GM12878 (cell line): Measurements from ENCODE around the gene ZNF646. TPM values are rescaled to one million over a fixed set of nuclear protein-coding genes. Genes with fewer than 3 reads are reported as not detected.

Experiments used
- ATAC-seq: fragments of 200-7000 bp; cut with Tn5 transposase; 3 replicates; pipeline ENCODE4 v1.9.1; 2020; ENCODE audit warnings: mild to moderate bottlenecking, moderate library complexity
- BruUV-seq: library from RNA; stranded (reverse); fragments of 400-500 nt; replicated peaks from 2 replicates; lab custom pipeline; 2021; lab: Mats Ljungman, UMichigan
- CTCF ChIA-PET: fragments of 300-600 bp; sonication (Branson Sonifier 250); formaldehyde crosslinking; extraction: SDS; loops from one replicate; lab custom pipeline; 2021; ENCODE audit warnings: inconsistent platforms; lab: Yijun Ruan, JAX
- POLR2A ChIA-PET: fragments of 350-600 bp; formaldehyde crosslinking; extraction: SDS; loops from one replicate; lab custom pipeline; 2021; ENCODE audit warnings: inconsistent platforms; lab: Charles Lee
- RAD21 ChIA-PET: fragments of 300-600 bp; sonication (Branson Sonifier 250); formaldehyde crosslinking; loops from one replicate; lab custom pipeline; 2023; ENCODE audit warnings: antibody characterized with exemption; ENCODE audit not compliant: unreplicated experiment; lab: Charles Lee
- SMC1A ChIA-PET: fragments of 300-600 bp; sonication (Branson Sonifier 250); formaldehyde crosslinking; loops from one replicate; lab custom pipeline; 2023; ENCODE audit not compliant: unreplicated experiment, uncharacterized antibody; lab: Charles Lee
- DNase-seq: peaks from one replicate; pipeline ENCODE4 v3.0.0-alpha.2; 2011; ENCODE audit warnings: low read depth, low spot score
- FAIRE-seq: peaks from 3 replicates; lab custom pipeline; 2011; peaks lifted over from hg19 to GRCh38; lab: Jason Lieb, UNC
- H2AFZ ChIP-seq: 2 replicates; pipeline ENCODE4 v1.6.0; 2011; ENCODE audit warnings: low read depth, low read length, control low read depth; ENCODE audit not compliant: control insufficient read depth
- H3K27ac ChIP-seq: 2 replicates; pipeline ENCODE4 v1.5.1; 2011; ENCODE audit warnings: control low read depth; ENCODE audit not compliant: control insufficient read depth, insufficient read depth
- H3K27me3 ChIP-seq, 2 experiments: replicated peaks in 1 of 2; 2 replicates each; pipeline versions ENCODE4 v1.6.0 to v1.6.1; 2011; ENCODE audit warnings: low read length in 1 of 2; ENCODE audit not compliant: control insufficient read depth in 2 of 2, insufficient read depth in 2 of 2
- H3K36me3 ChIP-seq, 2 experiments: 2 replicates each; pipeline ENCODE4 v1.5.1; 2011; ENCODE audit warnings: low read length in 1 of 2; ENCODE audit not compliant: control insufficient read depth in 2 of 2, insufficient read depth in 2 of 2
- H3K4me1 ChIP-seq: 2 replicates; pipeline ENCODE4 v1.6.1; 2011; ENCODE audit warnings: mild to moderate bottlenecking, low read length, moderate library complexity, mixed read lengths; ENCODE audit not compliant: control insufficient read depth, insufficient read depth
- H3K4me2 ChIP-seq: 2 replicates; pipeline ENCODE4 v1.6.0; 2011; ENCODE audit warnings: control low read depth; ENCODE audit not compliant: control insufficient read depth, insufficient read depth
- H3K4me3 ChIP-seq: fragments of 200-600 bp; sonication (generic); 2 replicates; pipeline ENCODE4 v1.5.1; 2016
- H3K79me2 ChIP-seq: 2 replicates; pipeline ENCODE4 v1.6.0; 2011; ENCODE audit warnings: low read length; ENCODE audit not compliant: control insufficient read depth, insufficient read depth
- H3K9ac ChIP-seq: 2 replicates; pipeline ENCODE4 v1.8.0; 2011; ENCODE audit warnings: low read length, control low read depth, mixed read lengths; ENCODE audit not compliant: control insufficient read depth, insufficient read depth
- H3K9me3 ChIP-seq: replicated peaks from 3 replicates; pipeline ENCODE4 v1.5.1; 2011; ENCODE audit warnings: mild to moderate bottlenecking, low read length; ENCODE audit not compliant: control insufficient read depth, insufficient read depth
- H4K20me1 ChIP-seq: 2 replicates; pipeline ENCODE4 v1.6.0; 2011; ENCODE audit not compliant: control insufficient read depth, insufficient read depth
- CBX3 ChIP-seq: fragments of 200-600 bp; sonication (generic); IDR thresholded peaks from 2 replicates; pipeline ENCODE4 v1.6.1; 2016; ENCODE audit warnings: low read depth, borderline replicate concordance
- CHD2 ChIP-seq: IDR thresholded peaks from 2 replicates; pipeline ENCODE4 v1.6.1; 2011; ENCODE audit warnings: low read depth, low read length, improper control_type of control experiment, borderline replicate concordance
- HCFC1 ChIP-seq: fragments of 150-350 bp; IDR thresholded peaks from 2 replicates; pipeline ENCODE4 v1.6.1; 2014; ENCODE audit warnings: low read length
- HDAC2 ChIP-seq: fragments of 200-600 bp; sonication (generic); IDR thresholded peaks from 2 replicates; pipeline ENCODE4 v1.6.1; 2017
- WGBS: methylation state at CpG from one replicate; pipeline ENCODE4 v1.1.6; 2016; ENCODE audit warnings: low lambda C conversion rate; ENCODE audit not compliant: insufficient replicate concordance, insufficient coverage; ENCODE audit errors: missing lambda C conversion rate; 5-methylcytosine and 5-hydroxymethylcytosine counted together
- in situ Hi-C: fragments of 300-500 bp; cut with MboI; formaldehyde crosslinking; loops from 9 replicates; pipeline ENCODE4 v1.14.3; 2018; ENCODE audit warnings: mixed read lengths
- intact Hi-C: fragments of 100-400 bp; cut with micrococcal nuclease; formaldehyde crosslinking; loops from one replicate; pipeline ENCODE4 v1.14.2; 2022; ENCODE audit not compliant: unreplicated experiment
- polyA plus RNA-seq, 11 experiments: library from polyadenylated mRNA; depleted of rRNA in 4 of 11; unstranded in 6 of 11; stranded (reverse) in 5 of 11; fragments of >200 nt; fragmentation: Nextera tagmentation in 4 of 11; fragmentation: Illumina TruSeq in 1 of 11; extraction: Ambion mirVana in 4 of 11; extraction: Trizol in 1 of 11; gene quantifications; 1 replicate in 1 of 11; 2 replicates in 10 of 11; pipeline versions ENCODE4 v1.2.1 to v1.2.3, GENCODE V29; 2011 to 2016; ENCODE audit warnings: inconsistent platforms in 2 of 11, missing spikeins in 2 of 11, low read depth in 1 of 11
- total RNA-seq, 4 experiments: library from RNA; depleted of rRNA in 3 of 4; stranded (reverse); fragments of >200 nt in 3 of 4; fragmentation: Illumina TruSeq in 1 of 4; extraction: Trizol in 1 of 4; gene quantifications; 2 replicates each; pipeline versions ENCODE4 v1.2.1 to v1.2.3, GENCODE V29; 2013 to 2021
- TF ChIP-seq, protein P1 (sequence below): IDR thresholded peaks from 2 replicates; pipeline ENCODE4 v1.6.1; 2012; ENCODE audit warnings: low read depth, low read length, improper control_type of control experiment
- TF ChIP-seq, protein P2 (sequence below): IDR thresholded peaks from 2 replicates; pipeline ENCODE4 v1.6.1; 2012; ENCODE audit warnings: improper control_type of control experiment, low read depth, low read length; ENCODE audit not compliant: insufficient replicate concordance

ZNF646 gene
- total and polyA plus RNA-seq, 10 of the 15 experiments (the other 5 are each of a cell fraction or from before 2014, with no cell fraction given): 0.10 to 21.8 (median 6.4) TPM

DNA sequence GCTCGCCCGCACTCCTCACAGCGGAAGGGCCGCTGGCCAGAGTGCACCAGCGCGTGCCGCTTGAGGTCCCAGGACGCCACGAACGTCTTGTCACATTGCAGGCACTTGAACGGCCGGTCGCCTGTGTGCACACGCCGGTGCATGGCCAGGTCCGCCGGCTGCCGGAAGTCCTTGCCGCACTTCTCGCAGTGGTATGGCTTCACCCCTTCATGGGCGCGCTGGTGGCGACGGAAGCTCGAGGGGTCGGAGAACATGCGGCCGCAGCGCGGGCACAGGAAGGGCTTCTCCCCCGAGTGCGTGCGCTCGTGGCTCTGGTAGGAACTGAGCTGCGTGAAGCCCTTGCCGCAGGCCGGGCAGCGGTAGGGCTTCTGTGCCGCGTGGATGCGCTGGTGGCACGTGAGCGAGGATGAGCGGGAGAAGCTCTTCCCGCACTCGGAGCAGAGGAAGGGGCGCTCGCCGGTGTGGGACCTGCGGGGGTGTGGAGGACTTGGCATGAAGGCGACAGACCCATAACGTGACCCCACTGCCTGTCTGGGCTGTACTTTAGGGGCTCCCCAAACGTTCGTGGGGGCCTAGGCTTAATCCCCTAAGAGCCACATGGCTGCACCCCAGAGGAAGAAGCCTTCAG, 12.3 kb upstream of the ZNF646 start:
- Histone ChIP-seq H3K27ac (no peak overlapping the region), H3K4me1 (no peaks in the 10 kb centered on the region), H4K20me1 (no peaks in the 10 kb centered on the region), H3K9ac (no peak overlapping the region), H3K79me2 (no peaks in the 10 kb centered on the region; the same call in 1 of the 2 replicates), H3K27me3 (no peaks in the 10 kb centered on the region), H3K4me2 (no peak overlapping the region), H2AFZ (no peak overlapping the region), H3K36me3 (peaks cover 11 to 23% of the 10 kb centered on the region in 2 experiments), H3K9me3 (no peaks in the 10 kb centered on the region), H3K4me3 (no peak overlapping the region)
- no peak for FAIRE-seq
- BruUV-seq: no TSS peak
- SMC1A ChIA-PET: no interaction called here
- RAD21 ChIA-PET: no interaction called here
- CTCF ChIA-PET: interaction anchor here (0.7 kb wide), 1 partner anchor 98 kb away, joined by 3 read pairs; no protein-coding TSS in a partner anchor
- in situ Hi-C loops: no loop called here
- DNase-seq: no peak
- WGBS: 95% methylated on average over 48 of the region's 54 CpGs
- no peak for TF ChIP-seq HCFC1
- TF ChIP-seq, protein P1, sequence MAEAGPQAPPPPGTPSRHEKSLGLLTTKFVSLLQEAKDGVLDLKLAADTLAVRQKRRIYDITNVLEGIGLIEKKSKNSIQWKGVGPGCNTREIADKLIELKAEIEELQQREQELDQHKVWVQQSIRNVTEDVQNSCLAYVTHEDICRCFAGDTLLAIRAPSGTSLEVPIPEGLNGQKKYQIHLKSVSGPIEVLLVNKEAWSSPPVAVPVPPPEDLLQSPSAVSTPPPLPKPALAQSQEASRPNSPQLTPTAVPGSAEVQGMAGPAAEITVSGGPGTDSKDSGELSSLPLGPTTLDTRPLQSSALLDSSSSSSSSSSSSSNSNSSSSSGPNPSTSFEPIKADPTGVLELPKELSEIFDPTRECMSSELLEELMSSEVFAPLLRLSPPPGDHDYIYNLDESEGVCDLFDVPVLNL: no peak
- no peak for TF ChIP-seq CHD2
- TF ChIP-seq, protein P2, sequence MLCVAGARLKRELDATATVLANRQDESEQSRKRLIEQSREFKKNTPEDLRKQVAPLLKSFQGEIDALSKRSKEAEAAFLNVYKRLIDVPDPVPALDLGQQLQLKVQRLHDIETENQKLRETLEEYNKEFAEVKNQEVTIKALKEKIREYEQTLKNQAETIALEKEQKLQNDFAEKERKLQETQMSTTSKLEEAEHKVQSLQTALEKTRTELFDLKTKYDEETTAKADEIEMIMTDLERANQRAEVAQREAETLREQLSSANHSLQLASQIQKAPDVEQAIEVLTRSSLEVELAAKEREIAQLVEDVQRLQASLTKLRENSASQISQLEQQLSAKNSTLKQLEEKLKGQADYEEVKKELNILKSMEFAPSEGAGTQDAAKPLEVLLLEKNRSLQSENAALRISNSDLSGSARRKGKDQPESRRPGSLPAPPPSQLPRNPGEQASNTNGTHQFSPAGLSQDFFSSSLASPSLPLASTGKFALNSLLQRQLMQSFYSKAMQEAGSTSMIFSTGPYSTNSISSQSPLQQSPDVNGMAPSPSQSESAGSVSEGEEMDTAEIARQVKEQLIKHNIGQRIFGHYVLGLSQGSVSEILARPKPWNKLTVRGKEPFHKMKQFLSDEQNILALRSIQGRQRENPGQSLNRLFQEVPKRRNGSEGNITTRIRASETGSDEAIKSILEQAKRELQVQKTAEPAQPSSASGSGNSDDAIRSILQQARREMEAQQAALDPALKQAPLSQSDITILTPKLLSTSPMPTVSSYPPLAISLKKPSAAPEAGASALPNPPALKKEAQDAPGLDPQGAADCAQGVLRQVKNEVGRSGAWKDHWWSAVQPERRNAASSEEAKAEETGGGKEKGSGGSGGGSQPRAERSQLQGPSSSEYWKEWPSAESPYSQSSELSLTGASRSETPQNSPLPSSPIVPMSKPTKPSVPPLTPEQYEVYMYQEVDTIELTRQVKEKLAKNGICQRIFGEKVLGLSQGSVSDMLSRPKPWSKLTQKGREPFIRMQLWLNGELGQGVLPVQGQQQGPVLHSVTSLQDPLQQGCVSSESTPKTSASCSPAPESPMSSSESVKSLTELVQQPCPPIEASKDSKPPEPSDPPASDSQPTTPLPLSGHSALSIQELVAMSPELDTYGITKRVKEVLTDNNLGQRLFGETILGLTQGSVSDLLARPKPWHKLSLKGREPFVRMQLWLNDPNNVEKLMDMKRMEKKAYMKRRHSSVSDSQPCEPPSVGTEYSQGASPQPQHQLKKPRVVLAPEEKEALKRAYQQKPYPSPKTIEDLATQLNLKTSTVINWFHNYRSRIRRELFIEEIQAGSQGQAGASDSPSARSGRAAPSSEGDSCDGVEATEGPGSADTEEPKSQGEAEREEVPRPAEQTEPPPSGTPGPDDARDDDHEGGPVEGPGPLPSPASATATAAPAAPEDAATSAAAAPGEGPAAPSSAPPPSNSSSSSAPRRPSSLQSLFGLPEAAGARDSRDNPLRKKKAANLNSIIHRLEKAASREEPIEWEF: no peak
- no peak for TF ChIP-seq HDAC2
- no peak for TF ChIP-seq CBX3
- POLR2A ChIA-PET: interaction anchor here (0.6 to 1.0 kb wide), 3 partner anchors 65 to 95 kb away, joined by 3 to 7 read pairs (median 4); no protein-coding TSS in a partner anchor
- no peak for ATAC-seq
- intact Hi-C loops: no loop called here
